Esophagus muscularis mucosa (tissue), 4 donors: ENCODE data around the gene SCFD1. TPM values are rescaled to one million over a fixed set of nuclear protein-coding genes. Genes with fewer than 3 reads are reported as not detected.

Experiments used
- DNase-seq: peaks from one replicate; pipeline ENCODE4 v3.0.0-alpha.2; 2017; ENCODE audit errors: extremely low spot score
- H3K27ac ChIP-seq, 4 donors: fragments of 200-600 bp; sonication (generic); replicated peaks in 1 of 4; 1 replicate in 3 of 4; 2 replicates in 1 of 4; pipeline ENCODE4 v1.5.1; 2016 to 2019; ENCODE audit warnings: mild to moderate bottlenecking in 1 of 4
- H3K27me3 ChIP-seq, 4 donors: fragments of 200-600 bp; sonication (generic); one replicate each; pipeline versions ENCODE4 v1.5.1 to v1.6.0; 2016 to 2019
- H3K36me3 ChIP-seq, 4 donors: fragments of 200-600 bp; sonication (generic); one replicate each; pipeline ENCODE4 v1.5.1; 2016 to 2019
- H3K4me1 ChIP-seq, 4 donors: fragments of 200-600 bp; sonication (generic); one replicate each; pipeline ENCODE4 v1.5.1; 2016 to 2019
- H3K4me3 ChIP-seq, 4 donors: fragments of 200-600 bp; sonication (generic); 1 replicate in 2 of 4; 2 replicates in 2 of 4; pipeline ENCODE4 v1.5.1; 2016 to 2019; ENCODE audit warnings: mild to moderate bottlenecking in 4 of 4, moderate library complexity in 1 of 4
- H3K9me3 ChIP-seq, 4 donors: fragments of 200-600 bp; sonication (generic); 1 replicate in 3 of 4; 2 replicates in 1 of 4; pipeline ENCODE4 v1.5.1; 2016 to 2019
- CTCF ChIP-seq, 3 experiments: fragments of 200-600 bp in 2 of 3; fragments of 450-650 bp in 1 of 3; sonication (generic) in 2 of 3; IDR thresholded peaks; one replicate each; pipeline ENCODE4 v1.5.1; 2017 to 2019; ENCODE audit warnings: antibody characterized with exemption in 3 of 3, mild to moderate bottlenecking in 2 of 3, moderate library complexity in 1 of 3
- EP300 ChIP-seq: sonication (generic); formaldehyde crosslinking; IDR thresholded peaks from one replicate; pipeline ENCODE4 v1.6.1; 2017; ENCODE audit warnings: antibody characterized with exemption
- POLR2A ChIP-seq: fragments of 450-650 bp; IDR thresholded peaks from one replicate; pipeline ENCODE4 v1.6.1; 2017; ENCODE audit warnings: antibody characterized with exemption, moderate library complexity, mild to moderate bottlenecking, low read depth
- POLR2AphosphoS5 ChIP-seq, 2 donors: sonication (generic); formaldehyde crosslinking; IDR thresholded peaks; one replicate each; pipeline ENCODE4 v1.6.1; 2017; ENCODE audit warnings: antibody characterized with exemption in 2 of 2
- WGBS: methylation state at CpG from one replicate; pipeline ENCODE4 v1.1.5; 2018; 5-methylcytosine and 5-hydroxymethylcytosine counted together
- intact Hi-C: fragments of 100-400 bp; cut with DNase I; formaldehyde crosslinking; loops from one replicate; pipeline ENCODE4 v1.15.1; 2023
- total RNA-seq, 4 donors: library from RNA; depleted of rRNA; stranded (reverse); fragments of >200 nt; gene quantifications; one replicate each; pipeline versions ENCODE4 v1.1.0 to v1.2.1, GENCODE V29; 2016

SCFD1 gene
- total RNA-seq, 4 donors from 2014 or later, result 29.6 to 45.7 (median 33.0) TPM

DNA sequence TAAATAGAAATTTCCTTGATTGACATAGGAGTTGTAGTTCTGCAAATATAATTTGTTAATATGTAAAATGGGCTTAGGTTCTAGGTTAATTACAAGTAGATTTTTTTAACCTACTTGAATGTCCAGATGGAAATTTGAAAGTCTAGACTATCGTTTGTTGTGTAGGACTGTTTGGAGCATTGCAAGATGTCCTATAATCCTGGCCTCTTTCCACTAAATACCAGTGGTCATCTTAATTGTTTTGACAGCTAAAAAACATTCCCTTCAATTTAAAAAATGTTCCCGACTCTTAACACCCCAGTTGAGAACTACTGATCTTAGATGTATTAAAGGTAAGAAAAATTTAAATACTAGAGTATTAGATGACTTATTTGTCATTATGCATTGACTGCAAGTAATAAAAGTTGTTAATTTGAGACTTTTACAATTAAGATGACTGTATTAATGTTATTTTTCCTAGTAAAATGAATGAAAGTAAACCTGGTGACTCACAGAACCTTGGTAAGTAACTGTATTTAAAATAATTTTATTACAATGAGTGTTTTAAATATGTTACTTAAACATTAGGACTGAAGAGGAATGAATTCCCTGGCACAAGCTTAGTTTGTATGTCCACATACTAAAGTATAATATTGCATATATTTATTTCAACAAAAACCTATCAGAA, 41.4 kb upstream of the SCFD1 start:
- peaks cover 0 to 9% (median 0%) of the 10 kb centered on the region in 4 donors for H3K4me1 ChIP-seq
- no peaks in the 10 kb centered on the region for H3K36me3 ChIP-seq
- intact Hi-C loops, result no loop called here
- no peaks in the 10 kb centered on the region for H3K9me3 ChIP-seq
- WGBS, result 70% methylated on average over 2 of the region's 2 CpGs
- no peak for DNase-seq
- no peaks in the 10 kb centered on the region for H3K27me3 ChIP-seq
- TF ChIP-seq POLR2AphosphoS5 (IDR thresholded peaks at IDR 0.05) (no peak), EP300 (no peak), POLR2A (no peak), CTCF (IDR thresholded peaks at IDR 0.05) (no peak)
- H3K27ac ChIP-seq, result no peak overlapping the region
- no peak overlapping the region for H3K4me3 ChIP-seq

GRCh38 chr14:30581283-30581625, 40.9 kb upstream of the SCFD1 start:
- H3K4me3 ChIP-seq, result no peak overlapping the region
- no peaks in the 10 kb centered on the region for H3K9me3 ChIP-seq
- 92% methylated on average over 7 of the region's 7 CpGs for WGBS
- no peak for DNase-seq
- no peaks in the 10 kb centered on the region for H3K27me3 ChIP-seq
- no peak overlapping the region for H3K27ac ChIP-seq
- no peak for TF ChIP-seq EP300
- no peak for TF ChIP-seq POLR2AphosphoS5 (IDR thresholded peaks at IDR 0.05)
- no peak for TF ChIP-seq POLR2A
- TF ChIP-seq CTCF (IDR thresholded peaks at IDR 0.05), result no peak
- intact Hi-C loops, result no loop called here
- peaks cover 0 to 9% (median 0%) of the 10 kb centered on the region in 4 donors for H3K4me1 ChIP-seq
- no peaks in the 10 kb centered on the region for H3K36me3 ChIP-seq

DNA sequence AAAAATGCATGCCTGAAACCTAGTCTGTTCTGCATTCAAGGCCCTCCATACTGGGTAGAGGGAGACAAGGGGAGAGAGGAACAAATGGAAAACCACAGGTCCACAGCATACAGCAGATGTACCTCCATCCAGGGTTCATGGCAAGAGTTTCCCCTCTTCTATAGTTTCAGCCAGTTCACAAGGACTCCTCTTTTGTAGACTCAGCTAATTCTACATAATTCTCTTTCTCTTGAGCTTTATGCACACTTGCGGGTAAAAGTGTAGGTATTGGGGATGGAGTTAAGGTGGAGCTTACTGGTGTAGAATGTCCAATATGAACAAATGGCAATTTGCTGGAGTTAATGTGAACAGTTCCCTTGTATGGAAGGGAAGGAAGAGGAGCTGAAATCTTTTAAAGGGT, 39.7 kb upstream of the SCFD1 start:
- TF ChIP-seq POLR2A (no peak), EP300 (no peak), CTCF (IDR thresholded peaks at IDR 0.05) (no peak), POLR2AphosphoS5 (IDR thresholded peaks at IDR 0.05) (no peak)
- WGBS, result 100% methylated on average over 1 of the region's 1 CpG

DNA sequence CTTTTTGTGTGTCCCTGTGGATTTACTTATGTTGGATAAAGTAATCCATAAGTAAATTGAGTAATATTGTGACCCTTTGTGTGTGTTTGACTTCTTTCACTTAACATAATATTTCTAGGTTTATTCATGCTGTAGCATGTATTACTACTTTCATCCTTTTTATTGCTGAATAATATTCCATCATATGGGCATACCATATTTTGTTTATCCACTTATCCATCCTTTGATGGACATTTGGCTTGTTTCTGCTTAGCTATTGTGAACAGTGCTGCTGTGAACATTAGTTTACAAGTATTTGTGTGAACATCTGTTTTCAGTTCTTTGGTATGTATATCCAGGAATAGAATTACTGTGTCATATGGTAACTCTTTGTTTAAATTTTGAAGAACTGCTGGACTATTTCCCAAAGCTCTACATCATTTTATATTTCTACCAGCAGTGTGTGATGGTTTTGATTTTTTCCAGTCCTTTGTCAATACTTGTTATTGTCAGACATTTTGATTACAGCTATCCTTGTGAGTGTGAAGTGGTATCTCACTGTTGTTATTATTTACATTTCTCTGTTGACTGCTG, 38.0 kb upstream of the SCFD1 start:
- Histone ChIP-seq H3K4me1 (peaks cover 0 to 5% (median 0%) of the 10 kb centered on the region in 4 donors), H3K4me3 (no peak overlapping the region), H3K27me3 (no peaks in the 10 kb centered on the region), H3K9me3 (no peaks in the 10 kb centered on the region), H3K27ac (no peak overlapping the region), H3K36me3 (peaks cover 0 to 4% (median 0%) of the 10 kb centered on the region in 4 donors)
- TF ChIP-seq EP300 (no peak), POLR2AphosphoS5 (IDR thresholded peaks at IDR 0.05) (no peak), CTCF (IDR thresholded peaks at IDR 0.05) (no peak), POLR2A (no peak)
- intact Hi-C loops, result no loop called here
- DNase-seq, result no peak

More for the DNA sequence above, 39.7 kb upstream of the SCFD1 start:
- no peak overlapping the region for H3K27ac ChIP-seq
- peaks cover 0 to 2% (median 0%) of the 10 kb centered on the region in 4 donors for H3K36me3 ChIP-seq
- peaks cover 0 to 2% (median 0%) of the 10 kb centered on the region in 4 donors for H3K4me1 ChIP-seq
- intact Hi-C loops, result no loop called here
- no peak overlapping the region for H3K4me3 ChIP-seq
- H3K9me3 ChIP-seq, result no peaks in the 10 kb centered on the region
- H3K27me3 ChIP-seq, result no peaks in the 10 kb centered on the region
- DNase-seq, result no peak
